Effector memory CD4-positive, alpha-beta T cell (primary cell): ENCODE results near the gene INAFM2.
A peak's percentile ranks its signal among the peaks of the same experiment; 100 is the strongest.

Experiments used
- DNase-seq, 3 donors: peaks; one replicate each; pipeline ENCODE4 v3.0.0-alpha.2; 2020
- H3K27ac ChIP-seq: 2 replicates; pipeline ENCODE4 v1.7.0; 2013; ENCODE audit warnings: mild to moderate bottlenecking, low read length, moderate library complexity; ENCODE audit not compliant: insufficient read depth, poor library complexity, severe bottlenecking
- H3K27me3 ChIP-seq: replicated peaks from 2 replicates; pipeline ENCODE4 v1.7.0; 2013; ENCODE audit warnings: mild to moderate bottlenecking, low read length; ENCODE audit not compliant: insufficient read depth, control insufficient read depth, poor library complexity, severe bottlenecking
- H3K36me3 ChIP-seq: 2 replicates; pipeline ENCODE4 v1.7.0; 2013; ENCODE audit warnings: mild to moderate bottlenecking, low read length, moderate library complexity; ENCODE audit not compliant: control insufficient read depth, insufficient read depth
- H3K4me1 ChIP-seq: 2 replicates; pipeline ENCODE4 v1.7.0; 2013; ENCODE audit warnings: low read length, mild to moderate bottlenecking; ENCODE audit not compliant: control insufficient read depth, insufficient read depth, poor library complexity, severe bottlenecking
- H3K4me3 ChIP-seq: 2 replicates; pipeline ENCODE4 v1.7.0; 2013; ENCODE audit warnings: low read length, low read depth, mild to moderate bottlenecking; ENCODE audit not compliant: insufficient read depth, poor library complexity, severe bottlenecking
- H3K9me3 ChIP-seq: 2 replicates; pipeline ENCODE4 v1.7.0; 2013; ENCODE audit warnings: mild to moderate bottlenecking, low read length, moderate library complexity; ENCODE audit not compliant: control insufficient read depth

The INAFM2 gene

DNA sequence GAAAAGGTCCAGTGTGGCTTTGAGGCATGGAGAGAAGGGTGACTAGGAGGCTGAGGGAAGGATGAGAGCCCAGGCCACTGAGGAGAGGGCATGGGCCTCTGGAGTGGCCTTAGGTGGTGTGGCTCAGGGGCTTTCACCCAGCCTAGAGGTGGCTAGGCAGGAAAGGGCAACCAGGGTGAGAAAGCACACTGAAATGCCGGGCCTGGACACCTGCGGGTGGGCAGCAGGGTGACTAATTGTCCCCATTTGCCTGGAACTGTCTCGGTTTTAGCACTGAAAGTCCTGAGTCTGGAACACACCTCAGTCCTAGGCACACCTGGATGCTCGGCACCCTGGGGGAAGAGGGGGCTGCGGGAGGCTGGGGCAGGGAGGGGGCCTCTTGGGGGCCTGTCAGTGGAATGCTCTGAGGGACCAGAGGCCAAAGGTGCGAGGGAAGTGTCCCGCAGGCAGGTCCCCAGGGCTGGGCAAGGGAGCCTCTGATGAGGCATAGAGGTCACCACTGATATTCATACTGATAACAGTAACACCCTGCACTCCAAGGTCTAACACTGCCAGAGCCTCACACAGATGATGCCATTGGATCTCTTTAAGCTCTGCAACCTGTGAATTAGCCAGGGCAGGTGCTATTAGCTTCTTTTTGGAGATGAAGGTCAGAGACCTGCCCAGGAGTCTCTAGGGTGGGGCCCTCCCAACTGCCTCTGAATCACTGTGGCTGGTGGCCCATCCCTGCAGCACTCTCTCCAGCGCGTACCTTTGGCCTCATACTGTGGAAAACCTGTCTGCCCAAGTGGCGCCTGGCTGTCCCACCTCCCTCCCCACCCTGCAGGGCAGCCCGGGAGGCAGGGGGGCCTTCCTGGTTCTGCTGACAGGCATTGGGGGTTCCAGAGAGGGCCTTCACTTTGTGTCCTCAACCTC lies 24.3 kb downstream of the INAFM2 start:
- H3K4me1 ChIP-seq, result no peaks in the 10 kb centered on the region
- no peaks in the 10 kb centered on the region for H3K36me3 ChIP-seq
- no peaks in the 10 kb centered on the region for H3K9me3 ChIP-seq
- no peak overlapping the region for H3K27ac ChIP-seq
- no peak overlapping the region for H3K4me3 ChIP-seq
- H3K27me3 ChIP-seq, result no peaks in the 10 kb centered on the region
- DNase-seq, result no peak

- Histone ChIP-seq H3K4me1 (no peaks in the 10 kb centered on the region), H3K4me3 (no peak overlapping the region), H3K27ac (no peak overlapping the region), H3K36me3 (no peaks in the 10 kb centered on the region), H3K27me3 (no peaks in the 10 kb centered on the region), H3K9me3 (no peaks in the 10 kb centered on the region)
- DNase-seq, result no peak
Observed at GRCh38 chr15:40348474-40348870, 25.0 kb downstream of the INAFM2 start.

DNA sequence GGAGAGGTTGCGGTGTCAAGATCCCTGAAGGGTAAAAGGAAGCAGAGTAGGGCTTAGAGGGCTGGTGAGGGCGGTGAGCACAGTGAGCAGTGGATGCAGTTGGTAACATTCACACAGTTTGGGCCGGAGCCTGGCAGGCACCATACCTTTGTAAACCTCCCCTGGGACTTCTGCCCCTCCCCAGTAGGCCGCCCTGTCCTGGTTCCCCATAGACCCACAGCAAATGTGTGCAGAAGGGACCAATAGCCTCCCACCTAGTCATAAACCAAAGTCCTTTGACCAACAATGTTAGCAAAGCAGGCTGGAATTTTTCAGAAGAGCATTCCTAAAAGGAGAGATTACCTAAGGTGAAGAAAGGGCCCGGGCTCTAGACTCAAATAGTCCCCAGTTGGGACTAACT lies 25.7 kb downstream of the INAFM2 start:
- Histone ChIP-seq H3K27ac (no peak overlapping the region), H3K27me3 (no peaks in the 10 kb centered on the region), H3K4me1 (no peaks in the 10 kb centered on the region), H3K4me3 (no peak overlapping the region), H3K36me3 (no peaks in the 10 kb centered on the region), H3K9me3 (no peaks in the 10 kb centered on the region)
- DNase-seq, result no peak

DNA sequence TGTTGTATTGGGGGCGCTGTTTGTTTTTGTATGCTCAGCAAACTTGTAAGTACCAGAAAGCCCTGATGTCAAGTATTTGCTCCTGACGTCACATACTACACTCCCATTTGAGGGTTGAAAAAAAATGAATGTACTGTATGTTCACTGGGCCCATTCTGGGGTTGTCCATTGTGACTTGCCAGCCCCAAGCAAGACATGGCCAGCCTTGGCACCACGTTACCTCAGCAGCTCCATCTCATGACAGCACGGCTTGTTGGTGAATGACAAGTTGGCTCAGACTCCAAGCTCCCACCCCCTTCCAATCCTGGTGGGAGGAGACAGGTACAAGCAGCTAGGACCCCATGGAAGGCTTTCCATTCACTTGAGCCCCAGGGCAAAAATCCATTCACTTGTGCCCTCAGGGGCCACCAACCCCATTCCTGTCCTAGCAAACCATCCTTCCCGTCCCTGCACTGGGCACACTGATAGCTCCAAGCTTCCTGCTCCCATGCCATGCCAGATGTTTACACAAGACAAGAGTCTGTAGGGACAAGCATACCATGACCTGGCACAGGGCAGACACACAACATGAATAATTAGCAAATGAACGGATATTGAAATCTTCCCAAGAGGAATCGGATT lies 28.9 kb downstream of the INAFM2 start:
- no peak overlapping the region for H3K4me3 ChIP-seq
- H3K4me1 ChIP-seq, result peaks cover under 1% of the 10 kb centered on the region
- no peaks in the 10 kb centered on the region for H3K27me3 ChIP-seq
- no peaks in the 10 kb centered on the region for H3K9me3 ChIP-seq
- H3K36me3 ChIP-seq, result no peaks in the 10 kb centered on the region
- no peak for DNase-seq
- no peak overlapping the region for H3K27ac ChIP-seq

- no peaks in the 10 kb centered on the region for H3K27me3 ChIP-seq
- DNase-seq, result no peak
- no peak overlapping the region for H3K27ac ChIP-seq
- no peaks in the 10 kb centered on the region for H3K9me3 ChIP-seq
- H3K4me3 ChIP-seq, result no peak overlapping the region
- peaks cover 11% of the 10 kb centered on the region for H3K4me1 ChIP-seq
- H3K36me3 ChIP-seq, result no peaks in the 10 kb centered on the region
Observed at GRCh38 chr15:40353697-40354096, 30.2 kb downstream of the INAFM2 start.

DNA sequence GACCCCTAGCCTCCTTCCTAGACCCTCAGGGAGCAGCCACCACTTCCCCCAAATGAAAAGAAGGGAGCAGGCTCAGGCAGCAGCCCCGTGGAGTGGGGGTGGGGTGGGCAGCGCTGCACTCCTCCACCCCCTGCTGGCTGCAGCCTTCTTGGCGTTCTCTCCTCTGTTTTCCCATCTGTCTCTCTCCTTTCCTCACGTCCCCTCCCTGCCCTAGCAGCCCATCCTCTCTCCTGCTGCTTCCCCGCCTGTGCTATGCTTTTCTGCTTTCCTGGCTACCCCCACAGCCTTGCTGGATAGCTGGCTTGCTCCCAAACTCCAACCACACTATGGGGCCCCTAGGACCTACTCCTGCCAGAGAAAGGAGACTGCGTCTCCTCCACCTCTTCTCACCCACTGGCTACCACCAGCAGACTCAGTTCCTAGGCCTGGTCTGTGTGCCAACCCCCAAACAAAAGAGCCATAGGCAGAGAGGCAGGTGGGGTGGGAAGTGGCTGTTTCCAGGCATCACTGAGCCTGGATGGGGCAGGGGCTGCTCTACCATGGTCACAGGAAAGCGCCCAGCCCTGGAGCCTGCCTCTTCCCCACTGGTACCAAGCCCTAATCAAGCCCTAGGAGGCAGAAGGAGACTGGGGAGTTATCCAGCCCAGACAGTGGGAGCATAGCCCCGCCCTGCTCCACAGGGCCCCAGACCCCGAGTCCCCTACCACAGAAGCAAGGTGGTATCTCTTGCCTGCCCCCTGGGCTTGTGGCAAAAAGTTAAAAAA lies 31.1 kb downstream of the INAFM2 start:
- H3K36me3 ChIP-seq, result no peaks in the 10 kb centered on the region
- H3K27me3 ChIP-seq, result no peaks in the 10 kb centered on the region
- no peaks in the 10 kb centered on the region for H3K9me3 ChIP-seq
- no peak for DNase-seq
- H3K27ac ChIP-seq, result no peak overlapping the region
- H3K4me1 ChIP-seq, result peaks cover 13% of the 10 kb centered on the region
- no peak overlapping the region for H3K4me3 ChIP-seq

GRCh38 chr15:40355976-40356585 lies 32.6 kb downstream of the INAFM2 start:
- H3K36me3 ChIP-seq, result no peaks in the 10 kb centered on the region
- no peaks in the 10 kb centered on the region for H3K9me3 ChIP-seq
- no peak for DNase-seq
- no peaks in the 10 kb centered on the region for H3K27me3 ChIP-seq
- H3K4me1 ChIP-seq, result peaks cover 13% of the 10 kb centered on the region
- H3K27ac ChIP-seq, result no peak overlapping the region
- H3K4me3 ChIP-seq, result no peak overlapping the region

DNA sequence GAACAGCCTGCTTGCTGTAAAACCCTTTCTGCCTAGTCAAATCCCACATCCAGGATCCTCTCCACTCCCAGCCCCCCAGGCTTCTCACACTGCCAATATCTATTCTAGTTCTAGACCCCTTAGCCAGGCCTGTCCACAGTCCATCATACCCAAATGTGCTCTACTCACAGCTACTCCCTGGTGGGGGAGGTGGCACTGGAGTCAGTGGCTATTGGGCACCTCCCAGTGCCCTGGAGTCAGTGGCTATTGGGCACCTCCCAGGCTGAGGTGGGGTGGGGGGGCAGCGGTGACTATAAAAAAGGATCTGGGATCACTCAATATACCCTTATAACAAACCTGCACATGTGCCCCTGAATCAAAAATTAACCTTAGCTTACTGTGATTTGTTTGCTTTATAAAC lies 33.8 kb downstream of the INAFM2 start:
- DNase-seq, result no peak
- Histone ChIP-seq H3K4me1 (peaks cover 13% of the 10 kb centered on the region), H3K9me3 (no peaks in the 10 kb centered on the region), H3K36me3 (no peaks in the 10 kb centered on the region), H3K27me3 (no peaks in the 10 kb centered on the region), H3K4me3 (no peak overlapping the region), H3K27ac (no peak overlapping the region)

- no peaks in the 10 kb centered on the region for H3K9me3 ChIP-seq
- H3K36me3 ChIP-seq, result no peaks in the 10 kb centered on the region
- H3K4me3 ChIP-seq, result peak within 1 kb of the TSS; percentile 69
- H3K4me1 ChIP-seq, result peaks cover 13% of the 10 kb centered on the region
- no peaks in the 10 kb centered on the region for H3K27me3 ChIP-seq
- no peak within 1 kb of the TSS for H3K27ac ChIP-seq
- DNase-seq, result peak; percentile 80 to 87 (median 86)
Observed at GRCh38 chr15:40357723-40358470, 34.4 kb downstream of the INAFM2 start, which contains the start of gene DISP2. Gene DISP2, plus strand, starts transcription at chr15:40358219. Its CDS starts 103 bp downstream, at chr15:40358322.
